ENCODE data around the gene CUL7. TPM values are rescaled to one million over a fixed set of nuclear protein-coding genes. Genes with fewer than 3 reads are reported as not detected.
A peak's percentile ranks its signal among the peaks of the same experiment; 100 is the strongest.

CUL7 gene
- total RNA-seq, 4 donors from 2014 or later = 16.3 to 21.0 (median 17.9) TPM

DNA sequence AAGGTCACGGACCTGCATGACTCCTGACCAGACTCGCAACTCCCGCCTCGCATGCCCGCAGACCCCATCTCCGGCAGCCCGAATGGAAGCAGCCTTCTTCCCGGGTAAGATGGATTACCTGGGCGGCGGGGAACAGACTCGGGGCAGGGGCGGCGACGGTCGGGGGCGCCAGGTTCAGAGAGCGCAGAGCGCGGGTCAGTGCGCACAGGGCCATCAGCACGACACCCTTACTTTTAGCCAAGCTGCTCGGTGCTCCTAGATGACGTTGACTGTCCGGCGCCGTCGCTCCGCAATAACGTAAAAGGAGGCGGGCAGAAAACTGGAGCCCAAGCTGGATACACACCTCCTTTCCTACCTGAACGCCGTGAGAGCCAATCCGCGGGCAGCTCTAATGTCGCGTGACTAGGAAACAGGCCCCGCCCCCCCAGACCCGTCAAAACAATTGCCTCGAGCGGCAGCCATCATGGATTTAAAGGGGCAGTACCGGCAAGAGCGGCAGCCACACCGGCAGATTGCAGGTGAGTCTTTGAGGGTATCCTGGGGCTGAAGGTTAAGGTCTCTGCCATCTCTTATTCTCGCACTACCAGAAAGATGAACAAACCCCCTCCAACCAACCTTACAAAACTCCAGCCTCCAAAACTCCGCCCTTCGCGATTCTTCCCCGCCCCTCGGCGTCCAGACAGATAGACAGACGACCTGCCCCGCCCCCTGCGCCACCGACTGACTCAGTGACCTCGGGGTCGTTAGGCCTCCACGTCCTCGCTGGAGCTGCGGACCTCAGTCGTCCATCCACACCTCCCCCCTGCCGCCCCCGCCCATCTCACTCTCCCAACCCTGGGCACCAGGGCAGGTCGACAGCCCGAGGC lies 5.8 kb upstream of the CUL7 start, which contains the start of the genes KLC4 and MRPL2:
Gene KLC4 (plus strand): TSS at position 464 of the 866 bp plus-strand sequence. CDS start 1,705 bp downstream, outside the sequence.
Gene MRPL2 (minus strand): TSS at position 267 of the 866 bp plus-strand sequence. CDS start 53 bp downstream, at position 214.
- 0 to 1% methylated on average over 52 to 60 of the region's 64 CpGs for WGBS, 2 donors
- no peaks in the 10 kb centered on the region for H3K27me3 ChIP-seq
- H3K4me1 ChIP-seq = peaks cover 0 to 43% (median 28%) of the 10 kb centered on the region in 4 donors
- H3K27ac ChIP-seq = peak within 1 kb of the TSS; percentile 75 to 95 (median 90)
- peak; percentile 97 to 98 for DNase-seq (ENCODE audit: low spot score in 2 of 2)
- H3K4me3 ChIP-seq = peak within 1 kb of the TSS; percentile 54 to 97 (median 68)
- no peaks in the 10 kb centered on the region for H3K9me3 ChIP-seq
- H3K36me3 ChIP-seq = peaks cover 0 to 59% (median 0%) of the 10 kb centered on the region in 3 donors
- TF ChIP-seq, protein P1, sequence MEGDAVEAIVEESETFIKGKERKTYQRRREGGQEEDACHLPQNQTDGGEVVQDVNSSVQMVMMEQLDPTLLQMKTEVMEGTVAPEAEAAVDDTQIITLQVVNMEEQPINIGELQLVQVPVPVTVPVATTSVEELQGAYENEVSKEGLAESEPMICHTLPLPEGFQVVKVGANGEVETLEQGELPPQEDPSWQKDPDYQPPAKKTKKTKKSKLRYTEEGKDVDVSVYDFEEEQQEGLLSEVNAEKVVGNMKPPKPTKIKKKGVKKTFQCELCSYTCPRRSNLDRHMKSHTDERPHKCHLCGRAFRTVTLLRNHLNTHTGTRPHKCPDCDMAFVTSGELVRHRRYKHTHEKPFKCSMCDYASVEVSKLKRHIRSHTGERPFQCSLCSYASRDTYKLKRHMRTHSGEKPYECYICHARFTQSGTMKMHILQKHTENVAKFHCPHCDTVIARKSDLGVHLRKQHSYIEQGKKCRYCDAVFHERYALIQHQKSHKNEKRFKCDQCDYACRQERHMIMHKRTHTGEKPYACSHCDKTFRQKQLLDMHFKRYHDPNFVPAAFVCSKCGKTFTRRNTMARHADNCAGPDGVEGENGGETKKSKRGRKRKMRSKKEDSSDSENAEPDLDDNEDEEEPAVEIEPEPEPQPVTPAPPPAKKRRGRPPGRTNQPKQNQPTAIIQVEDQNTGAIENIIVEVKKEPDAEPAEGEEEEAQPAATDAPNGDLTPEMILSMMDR (IDR thresholded peaks at IDR 0.05) = peak in 1 of 5 experiments; percentile 40
- peak; percentile 93 to 95 for TF ChIP-seq EP300 (IDR thresholded peaks at IDR 0.05)
- TF ChIP-seq POLR2A (IDR thresholded peaks at IDR 0.05) = peak; percentile 59 to 83

DNA sequence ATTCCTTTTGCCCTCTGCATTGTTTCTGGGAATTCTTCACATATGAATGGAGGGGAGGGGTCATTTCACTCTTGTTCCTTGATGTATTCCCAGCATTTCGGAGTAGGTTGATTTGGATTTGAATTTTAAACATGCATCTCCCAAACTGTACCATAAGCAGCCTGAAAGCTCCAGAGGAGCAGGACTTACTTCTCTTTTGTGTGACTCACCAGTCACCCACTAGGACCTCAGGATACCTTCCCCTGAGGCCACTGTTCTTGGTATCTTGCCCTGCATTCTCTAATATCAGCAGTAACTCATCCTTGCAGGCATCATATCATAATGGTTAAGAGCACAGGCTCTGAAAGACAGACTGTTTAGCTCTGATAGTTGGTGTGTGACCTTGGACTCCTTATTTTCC lies 4.9 kb upstream of the CUL7 start:
- no peaks in the 10 kb centered on the region for H3K27me3 ChIP-seq
- H3K4me3 ChIP-seq = peak overlapping the region; percentile 54 to 97 (median 68)
- peaks cover 0 to 50% (median 0%) of the 10 kb centered on the region in 3 donors for H3K36me3 ChIP-seq
- H3K4me1 ChIP-seq = peaks cover 0 to 47% (median 32%) of the 10 kb centered on the region in 4 donors
- 73 to 74% methylated on average over 1 of the region's 1 CpG for WGBS, 2 donors
- no peak for DNase-seq (ENCODE audit: low spot score in 2 of 2)
- H3K9me3 ChIP-seq = no peaks in the 10 kb centered on the region
- peak overlapping the region; percentile 75 to 95 (median 90) for H3K27ac ChIP-seq
- TF ChIP-seq POLR2A (IDR thresholded peaks at IDR 0.05) (no peak), EP300 (IDR thresholded peaks at IDR 0.05) (no peak)
- TF ChIP-seq, protein P1 (IDR thresholded peaks at IDR 0.05) = no peak

DNA sequence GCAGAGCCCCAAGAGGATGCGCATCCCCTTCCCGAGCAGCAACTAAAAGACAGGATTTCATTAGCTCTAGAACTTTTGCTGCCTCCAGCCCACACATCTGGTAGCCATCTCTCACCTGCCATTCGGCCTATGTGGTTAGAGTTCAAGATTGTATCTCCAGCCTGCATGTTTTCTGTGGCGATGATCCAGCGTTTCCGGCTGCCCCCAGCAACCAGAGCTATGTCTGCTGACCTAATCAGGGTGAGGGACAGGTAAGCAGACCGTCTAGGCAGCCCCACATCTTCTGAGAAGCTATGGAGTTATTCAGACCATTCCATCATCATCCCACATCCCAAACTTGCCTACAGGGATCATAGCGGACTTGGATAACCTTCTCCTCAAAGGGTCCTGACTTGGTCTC lies 2.3 kb upstream of the CUL7 start:
- no peak for TF ChIP-seq EP300 (IDR thresholded peaks at IDR 0.05)
- TF ChIP-seq POLR2A (IDR thresholded peaks at IDR 0.05) = no peak
- TF ChIP-seq, protein P1 (IDR thresholded peaks at IDR 0.05) = no peak
- H3K27ac ChIP-seq = no peak overlapping the region
- 82 to 83% methylated on average over 7 to 8 of the region's 8 CpGs for WGBS, 2 donors
- H3K4me1 ChIP-seq = peaks cover 0 to 61% (median 35%) of the 10 kb centered on the region in 4 donors
- no peaks in the 10 kb centered on the region for H3K27me3 ChIP-seq
- no peak for DNase-seq (ENCODE audit: low spot score in 2 of 2)
- no peaks in the 10 kb centered on the region for H3K9me3 ChIP-seq
- H3K36me3 ChIP-seq = peaks cover 0 to 36% (median 0%) of the 10 kb centered on the region in 3 donors
- H3K4me3 ChIP-seq = no peak overlapping the region

DNA sequence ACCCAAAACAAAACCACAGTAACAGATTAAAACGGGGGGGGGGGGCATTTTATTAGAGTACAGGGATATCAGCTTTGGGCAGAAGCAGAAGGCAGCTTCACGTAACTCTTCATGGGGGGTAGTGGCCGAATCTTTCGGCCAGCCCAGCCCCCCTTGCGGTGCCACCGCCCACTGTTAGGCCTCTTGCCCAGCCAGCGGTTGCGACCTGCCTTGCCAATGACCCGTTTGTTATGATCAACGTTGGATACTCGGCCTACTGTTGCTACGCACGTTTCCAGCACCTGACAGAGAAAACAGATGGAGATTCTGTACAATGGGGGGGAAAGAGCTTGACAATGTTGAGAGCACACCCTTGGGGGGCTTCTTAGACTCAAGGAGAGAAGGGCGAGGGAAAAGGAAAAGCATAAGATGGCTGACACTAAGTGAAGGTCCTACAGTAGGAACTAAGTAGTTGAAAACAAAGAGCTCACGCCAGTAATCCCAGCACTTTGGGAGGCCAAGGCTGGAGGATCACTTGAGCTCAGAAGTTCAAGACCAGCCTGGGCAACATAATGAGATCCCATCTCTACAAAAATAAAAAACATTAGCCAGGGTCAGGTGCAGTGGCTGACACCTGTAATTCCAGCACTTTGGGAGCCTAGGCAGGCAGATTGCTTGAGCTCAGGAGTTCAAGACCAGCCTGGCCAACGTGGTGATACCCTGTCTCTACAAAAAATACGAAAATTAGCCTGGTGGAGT lies 724 bp upstream of the CUL7 start:
- peak overlapping the region; percentile 69 to 79 (median 74) for H3K4me3 ChIP-seq
- H3K27ac ChIP-seq = peak overlapping the region; percentile 82 to 95 (median 94)
- TF ChIP-seq POLR2A (IDR thresholded peaks at IDR 0.05) = no peak
- TF ChIP-seq EP300 (IDR thresholded peaks at IDR 0.05) = no peak
- TF ChIP-seq, protein P1 (IDR thresholded peaks at IDR 0.05) = no peak
- 50 to 59% methylated on average over 17 of the region's 17 CpGs for WGBS, 2 donors
- H3K36me3 ChIP-seq = peaks cover 0 to 52% (median 0%) of the 10 kb centered on the region in 3 donors
- peaks cover 0 to 55% (median 23%) of the 10 kb centered on the region in 4 donors for H3K4me1 ChIP-seq
- no peaks in the 10 kb centered on the region for H3K9me3 ChIP-seq
- DNase-seq (ENCODE audit: low spot score in 2 of 2) = no peak
- no peaks in the 10 kb centered on the region for H3K27me3 ChIP-seq
